PC-9 (cell line): ENCODE measurements around the gene ASTN2. TPM values are rescaled to one million over a fixed set of nuclear protein-coding genes. Genes with fewer than 3 reads are reported as not detected.
"Not testable (repeated sequence)": the region's sequence is repeated elsewhere in the genome, so short reads cannot be mapped to it uniquely, and the experiment has no call there.

Experiments
- BruUV-seq: library from RNA; stranded (reverse); fragments of 400-500 nt; replicated peaks from 2 replicates; lab custom pipeline; 2021; lab: Mats Ljungman, UMichigan
- CTCF ChIA-PET: fragments of 300-600 bp; sonication (Branson Sonifier 250); formaldehyde crosslinking; loops from one replicate; lab custom pipeline; 2022; ENCODE audit warnings: antibody characterized with exemption; lab: Charles Lee
- POLR2A ChIA-PET: fragments of 300-600 bp; sonication (Branson Sonifier 250); formaldehyde crosslinking; loops from one replicate; lab custom pipeline; 2022; ENCODE audit warnings: antibody characterized with exemption; ENCODE audit not compliant: unreplicated experiment; lab: Charles Lee
- DNase-seq, 2 experiments: peaks; one replicate each; pipeline versions ENCODE4 v3.0.0 to v3.0.0-alpha.2; 2015 to 2022; ENCODE audit warnings: mixed read lengths in 1 of 2
- H2AFZ ChIP-seq: fragments of 200-600 bp; sonication (generic); 2 replicates; pipeline ENCODE4 v1.8.1; 2017; ENCODE audit warnings: antibody characterized with exemption
- H3F3A ChIP-seq: fragments of 200-600 bp; sonication (generic); 2 replicates; pipeline ENCODE4 v1.8.1; 2017; ENCODE audit warnings: antibody characterized with exemption, mild to moderate bottlenecking, low read depth; ENCODE audit not compliant: insufficient read depth
- H3K27ac ChIP-seq: fragments of 200-600 bp; sonication (generic); 2 replicates; pipeline ENCODE4 v1.6.1; 2016; ENCODE audit warnings: mixed run types
- H3K27me3 ChIP-seq: fragments of 200-600 bp; sonication (generic); 2 replicates; pipeline ENCODE4 v1.6.1; 2016; ENCODE audit warnings: low read depth, mixed run types; ENCODE audit not compliant: insufficient read depth
- H3K36me3 ChIP-seq: fragments of 200-600 bp; sonication (generic); 2 replicates; pipeline ENCODE4 v1.6.1; 2016; ENCODE audit warnings: low read depth, mixed run types
- H3K4me1 ChIP-seq: fragments of 200-600 bp; sonication (generic); replicated peaks from 2 replicates; pipeline ENCODE4 v1.6.1; 2016; ENCODE audit warnings: mixed run types; ENCODE audit not compliant: insufficient read depth
- H3K4me2 ChIP-seq: fragments of 200-600 bp; sonication (generic); 2 replicates; pipeline ENCODE4 v1.6.1; 2017; ENCODE audit warnings: mixed run types
- H3K4me3 ChIP-seq: fragments of 200-600 bp; sonication (generic); 2 replicates; pipeline ENCODE4 v1.6.1; 2016; ENCODE audit warnings: mixed run types
- H3K79me2 ChIP-seq: fragments of 200-600 bp; sonication (generic); 2 replicates; pipeline ENCODE4 v1.6.1; 2017; ENCODE audit warnings: low read depth, mixed run types
- H3K9me2 ChIP-seq: fragments of 200-600 bp; sonication (generic); 2 replicates; pipeline ENCODE4 v1.8.1; 2017; ENCODE audit warnings: mild to moderate bottlenecking; ENCODE audit not compliant: insufficient read depth
- H3K9me3 ChIP-seq: fragments of 200-600 bp; sonication (generic); 2 replicates; pipeline ENCODE4 v1.8.1; 2016; ENCODE audit warnings: low read depth; ENCODE audit not compliant: insufficient read depth
- H4K20me1 ChIP-seq: fragments of 200-600 bp; sonication (generic); 2 replicates; pipeline ENCODE4 v1.8.1; 2017; ENCODE audit not compliant: insufficient read depth
- EZH2 ChIP-seq: fragments of 200-600 bp; sonication (generic); IDR thresholded peaks from 2 replicates; pipeline ENCODE4 v1.8.0; 2017; ENCODE audit warnings: antibody characterized with exemption, low read depth
- intact Hi-C: fragments of 100-400 bp; cut with micrococcal nuclease; formaldehyde crosslinking; loops from one replicate; pipeline ENCODE4 v1.10.0; 2022; ENCODE audit not compliant: unreplicated experiment
- total RNA-seq: library from RNA; stranded (reverse); gene quantifications from 2 replicates; pipeline ENCODE4 v1.2.3, GENCODE V29; 2021
- TF ChIP-seq, protein P1 (sequence below): fragments of 200-600 bp; sonication (generic); conservative IDR thresholded peaks from 2 replicates; pipeline ENCODE4 v1.6.1; 2017; ENCODE audit warnings: mixed run types, antibody characterized with exemption, mild to moderate bottlenecking, moderate library complexity

The ASTN2 gene
- total RNA-seq, 1 experiment from 2014 or later = 6.2 TPM

DNA sequence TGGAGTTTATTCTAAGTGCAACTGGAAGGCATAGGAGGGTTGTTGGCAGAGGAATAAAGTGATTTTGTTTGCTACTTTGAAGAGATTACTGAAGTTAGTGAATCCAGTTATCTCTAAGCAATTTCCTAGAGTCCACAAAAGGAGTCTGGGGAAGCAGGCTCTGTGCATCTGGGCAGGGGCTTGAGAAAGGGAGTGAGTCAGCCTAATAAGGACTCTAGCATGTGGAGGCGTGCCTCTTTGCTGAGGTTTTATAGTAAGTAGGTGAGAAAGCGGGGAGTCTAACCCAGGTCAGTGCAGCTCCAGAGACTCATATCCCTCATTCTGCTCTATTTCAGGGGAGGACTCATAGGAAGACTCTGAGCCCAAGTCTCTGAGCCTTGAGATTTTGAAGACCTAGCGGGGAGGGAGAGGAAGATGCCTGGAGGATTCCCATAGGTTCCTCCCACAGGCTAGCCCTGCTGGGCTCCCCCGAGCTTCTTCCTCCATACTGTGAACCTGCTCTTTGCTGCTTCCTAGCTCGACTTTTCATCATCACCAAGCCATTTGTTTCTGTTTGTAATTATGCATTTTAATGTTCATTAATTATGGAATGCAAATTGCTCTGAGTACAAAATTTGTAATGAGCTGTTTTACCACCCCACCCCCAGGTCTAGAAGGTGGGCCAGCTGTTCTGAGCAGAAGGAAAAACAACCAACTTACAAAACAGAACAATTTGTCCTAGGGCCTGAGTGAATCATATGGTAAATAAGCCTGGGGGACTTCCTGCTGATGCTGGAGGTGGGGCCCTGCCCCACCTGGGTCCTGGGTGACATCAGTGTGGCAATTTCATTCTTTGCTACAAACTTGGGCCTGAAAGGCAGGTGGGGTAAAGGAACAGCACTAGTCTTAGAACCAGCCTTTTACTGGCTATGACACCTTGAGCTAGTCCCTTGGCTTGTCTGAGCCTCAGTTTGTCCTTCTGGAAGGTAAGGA, 577.6 kb downstream of the ASTN2 start:
- peak overlapping the region; percentile 63 for H3K4me2 ChIP-seq

DNA sequence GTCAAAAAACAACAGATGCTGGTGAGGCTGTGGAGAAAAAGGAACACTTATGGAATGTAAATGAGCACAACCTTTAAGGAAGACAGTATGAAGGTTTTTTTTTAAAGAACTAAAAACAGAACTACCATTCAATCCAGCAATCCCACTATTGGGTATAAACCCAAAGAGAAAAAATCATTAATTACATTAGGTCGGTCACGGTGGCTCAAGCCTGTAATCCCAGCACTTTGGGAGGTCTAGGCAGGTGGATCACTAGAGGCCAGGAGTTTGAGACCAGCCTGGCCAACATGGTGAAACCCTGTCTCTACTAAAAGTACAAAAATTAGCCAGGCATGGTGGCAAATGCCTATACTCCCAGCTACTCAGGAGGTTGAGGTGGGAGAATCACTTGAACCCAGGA, 584.5 kb downstream of the ASTN2 start:
- CTCF ChIA-PET, H3K9me2 ChIP-seq, BruUV-seq, DNase-seq, H3K4me3 ChIP-seq, H3K4me1 ChIP-seq, H3K36me3 ChIP-seq, H3K79me2 ChIP-seq, H3K4me2 ChIP-seq, H3F3A ChIP-seq, POLR2A ChIA-PET, H2AFZ ChIP-seq, H3K9me3 ChIP-seq, H4K20me1 ChIP-seq, H3K27me3 ChIP-seq, H3K27ac ChIP-seq, intact Hi-C loops: not testable (repeated sequence)

More for the DNA sequence above, 577.6 kb downstream of the ASTN2 start:
- TF ChIP-seq EZH2 = no peak
- TF ChIP-seq, protein P1, sequence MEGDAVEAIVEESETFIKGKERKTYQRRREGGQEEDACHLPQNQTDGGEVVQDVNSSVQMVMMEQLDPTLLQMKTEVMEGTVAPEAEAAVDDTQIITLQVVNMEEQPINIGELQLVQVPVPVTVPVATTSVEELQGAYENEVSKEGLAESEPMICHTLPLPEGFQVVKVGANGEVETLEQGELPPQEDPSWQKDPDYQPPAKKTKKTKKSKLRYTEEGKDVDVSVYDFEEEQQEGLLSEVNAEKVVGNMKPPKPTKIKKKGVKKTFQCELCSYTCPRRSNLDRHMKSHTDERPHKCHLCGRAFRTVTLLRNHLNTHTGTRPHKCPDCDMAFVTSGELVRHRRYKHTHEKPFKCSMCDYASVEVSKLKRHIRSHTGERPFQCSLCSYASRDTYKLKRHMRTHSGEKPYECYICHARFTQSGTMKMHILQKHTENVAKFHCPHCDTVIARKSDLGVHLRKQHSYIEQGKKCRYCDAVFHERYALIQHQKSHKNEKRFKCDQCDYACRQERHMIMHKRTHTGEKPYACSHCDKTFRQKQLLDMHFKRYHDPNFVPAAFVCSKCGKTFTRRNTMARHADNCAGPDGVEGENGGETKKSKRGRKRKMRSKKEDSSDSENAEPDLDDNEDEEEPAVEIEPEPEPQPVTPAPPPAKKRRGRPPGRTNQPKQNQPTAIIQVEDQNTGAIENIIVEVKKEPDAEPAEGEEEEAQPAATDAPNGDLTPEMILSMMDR = no peak
- no TSS peak for BruUV-seq
- Histone ChIP-seq H3K4me1 (peaks cover 28% of the 10 kb centered on the region), H3K36me3 (no peaks in the 10 kb centered on the region), H3K27me3 (no peaks in the 10 kb centered on the region), H3K9me2 (no peaks in the 10 kb centered on the region), H3K27ac (peak overlapping the region; percentile 81), H3F3A (peaks cover 25% of the 10 kb centered on the region), H3K9me3 (no peaks in the 10 kb centered on the region), H3K79me2 (no peaks in the 10 kb centered on the region), H3K4me3 (no peak overlapping the region), H4K20me1 (no peaks in the 10 kb centered on the region), H2AFZ (no peak overlapping the region)
- intact Hi-C loops = no loop called here
- CTCF ChIA-PET = interaction anchor here (0.9 to 1.0 kb wide), 2 partner anchors 18 to 23 kb away, joined by 3 read pairs; no protein-coding TSS in a partner anchor
- peak; percentile 54 to 86 for DNase-seq
- POLR2A ChIA-PET = interaction anchor here (0.7 kb wide), 1 partner anchor 27 kb away, joined by 4 read pairs; no protein-coding TSS in a partner anchor

DNA sequence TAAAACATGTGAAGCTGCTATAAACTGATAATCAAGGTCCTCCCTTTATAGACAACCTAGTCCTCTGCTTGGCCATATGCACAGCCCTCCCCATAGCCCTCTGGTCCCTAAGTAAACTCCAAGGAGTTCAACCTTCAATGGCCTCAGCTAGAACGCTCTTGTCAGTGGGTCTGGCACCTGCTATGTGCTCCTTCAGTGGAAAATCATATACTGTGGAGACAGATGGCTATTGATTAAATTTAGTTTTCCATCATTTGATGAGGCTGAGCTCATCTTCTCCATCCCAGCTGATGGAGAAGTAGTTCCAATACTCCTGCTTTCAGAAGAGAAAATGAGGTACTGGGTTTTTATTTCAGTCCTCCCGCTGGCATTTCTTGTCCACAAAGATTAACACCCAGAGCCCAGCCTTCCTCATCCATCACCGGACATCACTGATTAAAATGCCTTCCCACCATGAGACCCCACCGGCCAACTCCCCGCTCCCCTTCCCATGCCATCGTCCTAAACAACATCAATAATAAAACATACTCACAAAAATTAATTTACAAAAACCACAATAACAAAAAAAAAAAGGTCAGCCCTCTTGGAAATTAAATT, 593.1 kb downstream of the ASTN2 start:
- no peaks in the 10 kb centered on the region for H4K20me1 ChIP-seq
- intact Hi-C loops = no loop called here
- no peaks in the 10 kb centered on the region for H3K9me3 ChIP-seq
- H3K4me2 ChIP-seq = no peak overlapping the region
- no peak for DNase-seq
- ChIA-PET POLR2A (no interaction called here), CTCF (no interaction called here)
- no peaks in the 10 kb centered on the region for H3K9me2 ChIP-seq
- no peak for TF ChIP-seq EZH2
- TF ChIP-seq, protein P1 = no peak
- no peaks in the 10 kb centered on the region for H3K27me3 ChIP-seq
- no peaks in the 10 kb centered on the region for H3K4me1 ChIP-seq
- H3K36me3 ChIP-seq = no peaks in the 10 kb centered on the region
- no peak overlapping the region for H3K4me3 ChIP-seq
- no peak overlapping the region for H3K27ac ChIP-seq
- H2AFZ ChIP-seq = no peak overlapping the region
- no peaks in the 10 kb centered on the region for H3K79me2 ChIP-seq
- no TSS peak for BruUV-seq
- H3F3A ChIP-seq = no peaks in the 10 kb centered on the region
